LNCAP (cell line): Measurements from ENCODE around the gene NTPCR.

Experiments
- TF ChIP-seq, protein P1 (sequence below): fragments of 450-650 bp; IDR thresholded peaks from 2 replicates; pipeline ENCODE4 v1.5.1; 2017; ENCODE audit warnings: mild to moderate bottlenecking

NTPCR gene

GRCh38 chr1:232944347-232944746 is 6.1 kb upstream of the NTPCR start:
- TF ChIP-seq, protein P1, sequence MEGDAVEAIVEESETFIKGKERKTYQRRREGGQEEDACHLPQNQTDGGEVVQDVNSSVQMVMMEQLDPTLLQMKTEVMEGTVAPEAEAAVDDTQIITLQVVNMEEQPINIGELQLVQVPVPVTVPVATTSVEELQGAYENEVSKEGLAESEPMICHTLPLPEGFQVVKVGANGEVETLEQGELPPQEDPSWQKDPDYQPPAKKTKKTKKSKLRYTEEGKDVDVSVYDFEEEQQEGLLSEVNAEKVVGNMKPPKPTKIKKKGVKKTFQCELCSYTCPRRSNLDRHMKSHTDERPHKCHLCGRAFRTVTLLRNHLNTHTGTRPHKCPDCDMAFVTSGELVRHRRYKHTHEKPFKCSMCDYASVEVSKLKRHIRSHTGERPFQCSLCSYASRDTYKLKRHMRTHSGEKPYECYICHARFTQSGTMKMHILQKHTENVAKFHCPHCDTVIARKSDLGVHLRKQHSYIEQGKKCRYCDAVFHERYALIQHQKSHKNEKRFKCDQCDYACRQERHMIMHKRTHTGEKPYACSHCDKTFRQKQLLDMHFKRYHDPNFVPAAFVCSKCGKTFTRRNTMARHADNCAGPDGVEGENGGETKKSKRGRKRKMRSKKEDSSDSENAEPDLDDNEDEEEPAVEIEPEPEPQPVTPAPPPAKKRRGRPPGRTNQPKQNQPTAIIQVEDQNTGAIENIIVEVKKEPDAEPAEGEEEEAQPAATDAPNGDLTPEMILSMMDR = no peak

DNA sequence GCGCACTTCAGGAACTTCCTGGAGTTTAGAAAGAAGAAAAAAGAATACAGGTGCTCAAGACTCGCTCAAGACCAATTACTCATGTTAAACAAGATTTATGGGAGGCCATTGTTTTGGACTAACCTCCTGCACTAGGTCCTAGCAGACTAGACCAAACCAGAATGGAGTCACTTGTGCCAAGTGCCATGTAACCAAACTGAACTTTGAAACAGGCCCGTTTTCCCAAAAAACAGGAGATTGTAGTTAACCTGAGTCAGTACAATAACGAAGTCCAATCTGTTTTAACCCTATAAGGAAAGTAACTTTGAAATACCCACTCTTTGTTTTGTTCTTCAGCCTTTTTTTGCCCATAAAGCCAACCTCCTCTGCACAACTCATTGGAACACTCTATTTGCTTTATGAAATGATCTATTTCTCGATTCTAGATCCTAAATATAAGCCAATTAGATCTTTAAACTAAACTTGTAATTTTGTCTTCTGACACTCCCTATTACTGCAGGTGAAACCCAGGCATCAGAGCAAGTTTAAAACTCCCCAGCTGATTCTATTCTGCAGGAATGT is 695 bp upstream of the NTPCR start:
- TF ChIP-seq, protein P1 = no peak

GRCh38 chr1:232951180-232951579 is 769 bp downstream of the NTPCR start:
- TF ChIP-seq, protein P1 = no peak

GRCh38 chr1:232951605-232952004 is 1.2 kb downstream of the NTPCR start:
- TF ChIP-seq, protein P1 = no peak

GRCh38 chr1:232952514-232953499 is 2.4 kb downstream of the NTPCR start:
- TF ChIP-seq, protein P1 = peak; percentile 77

- TF ChIP-seq, protein P1 = no peak
Observed at GRCh38 chr1:232954594-232955365, 4.4 kb downstream of the NTPCR start.

GRCh38 chr1:232956081-232956480 is 5.7 kb downstream of the NTPCR start:
- TF ChIP-seq, protein P1 = no peak
